ENCODE measurements around the gene NKD2. TPM values are rescaled to one million over a fixed set of nuclear protein-coding genes. Genes with fewer than 3 reads are reported as not detected.

Gene NKD2
- total RNA-seq, 1 experiment from 2014 or later, result 1.9 TPM

DNA sequence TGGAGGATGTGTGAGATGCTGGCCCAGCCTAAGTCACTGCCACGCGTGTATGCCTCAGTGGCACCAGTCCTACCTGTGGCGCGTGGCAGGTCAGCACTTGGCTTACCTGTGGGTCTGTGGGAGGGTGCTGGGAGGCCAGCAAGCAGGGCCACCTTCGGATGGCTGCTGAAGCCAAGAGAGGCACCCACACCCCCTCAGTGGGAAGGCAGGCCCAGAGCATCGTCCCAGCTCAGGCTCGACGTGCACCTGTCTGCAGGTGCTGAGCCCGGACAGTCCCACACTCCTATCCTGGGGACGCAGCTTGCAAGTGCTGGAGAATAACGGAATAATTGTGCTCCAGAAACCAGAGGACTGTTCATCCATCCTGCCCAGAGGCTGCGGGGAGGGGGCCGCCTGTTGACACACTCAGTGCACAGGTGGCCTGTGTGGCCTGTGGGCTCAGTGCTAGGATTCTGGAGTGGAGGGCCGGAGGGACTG lies 24.0 kb downstream of the NKD2 start:
- in situ Hi-C loops (cut with HindIII; ENCODE audit: low pct_unique_long_range_greater_than_20kb, low sequenced_read_pairs), result no loop called here
- DNase-seq (ENCODE audit: low read depth, low spot score), result no peak

DNA sequence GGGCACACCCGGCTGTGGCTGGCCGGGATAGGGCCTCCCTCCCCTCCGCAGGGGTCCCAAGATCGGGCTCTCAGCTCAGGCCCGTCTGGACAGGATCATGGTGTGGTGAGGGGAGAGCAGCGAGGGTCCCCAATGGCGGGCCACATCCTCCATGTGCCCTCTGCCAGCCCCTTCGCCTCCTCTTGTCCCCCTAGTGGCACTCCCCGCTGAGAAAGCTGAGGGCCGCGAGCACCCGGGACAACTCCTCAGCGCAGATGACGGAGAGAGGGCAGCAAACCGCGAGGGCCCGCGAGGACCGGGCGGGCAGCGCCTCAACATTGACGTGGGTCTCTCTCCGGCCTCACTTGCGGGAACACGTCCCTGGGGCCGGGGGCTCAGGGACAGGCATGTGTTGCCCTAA lies 24.6 kb downstream of the NKD2 start:
- in situ Hi-C loops (cut with HindIII; ENCODE audit: low pct_unique_long_range_greater_than_20kb, low sequenced_read_pairs), result no loop called here
- no peak for DNase-seq (ENCODE audit: low read depth, low spot score)

DNA sequence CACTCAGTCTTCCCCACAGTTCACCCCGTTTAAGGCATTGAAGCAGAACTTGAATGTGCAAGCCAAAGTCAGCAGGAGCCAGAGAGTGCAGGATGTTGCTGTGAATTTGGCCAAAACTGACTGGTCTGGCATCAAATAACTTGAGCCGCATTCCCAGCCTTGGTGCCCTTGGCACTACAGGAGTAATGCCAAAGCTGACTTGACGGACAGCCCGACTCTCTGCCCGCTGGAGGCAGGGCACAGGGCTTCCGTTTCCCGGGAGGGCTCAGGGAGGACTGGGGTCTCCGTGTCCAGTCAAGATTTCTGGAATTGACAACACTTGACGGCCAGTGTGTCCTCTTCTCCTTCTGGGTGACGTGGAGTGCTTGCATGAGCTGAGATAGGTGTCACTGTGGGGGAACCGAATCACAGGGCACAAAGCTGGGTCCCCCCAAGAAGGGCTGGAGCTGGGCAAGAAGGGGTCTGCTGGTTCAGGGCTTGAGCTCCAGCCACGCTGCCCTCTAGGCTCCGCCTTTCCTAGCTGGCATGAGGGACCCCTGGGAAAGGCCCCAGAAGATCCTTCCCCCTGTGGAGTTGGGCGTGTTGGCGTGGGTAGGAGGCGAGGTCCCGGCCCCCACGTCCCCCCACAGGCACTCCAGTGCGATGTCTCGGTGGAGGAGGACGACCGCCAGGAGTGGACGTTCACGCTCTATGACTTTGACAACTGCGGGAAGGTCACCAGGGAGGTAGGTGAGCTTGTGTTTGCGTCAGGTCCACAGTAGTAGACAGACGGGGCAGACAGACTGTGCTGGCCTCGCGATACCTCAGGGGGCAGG lies 25.2 kb downstream of the NKD2 start:
- in situ Hi-C loops (cut with HindIII; ENCODE audit: low pct_unique_long_range_greater_than_20kb, low sequenced_read_pairs), result no loop called here
- no peak for DNase-seq (ENCODE audit: low read depth, low spot score)

DNA sequence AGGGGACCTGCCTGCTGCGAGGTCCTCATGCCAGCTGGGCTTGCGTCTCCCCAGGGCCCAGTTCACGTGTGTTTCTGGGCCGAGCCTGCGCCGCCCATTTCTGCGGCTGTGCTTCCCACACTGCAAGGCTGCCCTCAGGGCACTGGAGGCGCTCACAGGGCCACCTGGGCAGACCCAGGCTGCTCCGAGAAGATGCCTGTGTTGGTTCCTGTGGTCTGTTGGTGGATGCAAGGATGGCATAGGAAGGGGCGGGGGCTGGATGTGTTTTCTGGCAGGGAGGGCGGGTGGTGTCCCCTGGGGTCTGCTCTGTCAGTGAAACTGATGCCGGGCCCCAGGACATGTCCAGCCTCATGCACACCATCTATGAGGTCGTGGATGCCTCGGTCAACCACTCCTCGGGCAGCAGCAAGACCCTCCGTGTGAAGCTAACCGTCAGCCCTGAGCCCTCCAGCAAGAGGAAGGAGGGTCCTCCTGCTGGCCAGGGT lies 25.9 kb downstream of the NKD2 start:
- in situ Hi-C loops (cut with HindIII; ENCODE audit: low pct_unique_long_range_greater_than_20kb, low sequenced_read_pairs), result no loop called here

DNA sequence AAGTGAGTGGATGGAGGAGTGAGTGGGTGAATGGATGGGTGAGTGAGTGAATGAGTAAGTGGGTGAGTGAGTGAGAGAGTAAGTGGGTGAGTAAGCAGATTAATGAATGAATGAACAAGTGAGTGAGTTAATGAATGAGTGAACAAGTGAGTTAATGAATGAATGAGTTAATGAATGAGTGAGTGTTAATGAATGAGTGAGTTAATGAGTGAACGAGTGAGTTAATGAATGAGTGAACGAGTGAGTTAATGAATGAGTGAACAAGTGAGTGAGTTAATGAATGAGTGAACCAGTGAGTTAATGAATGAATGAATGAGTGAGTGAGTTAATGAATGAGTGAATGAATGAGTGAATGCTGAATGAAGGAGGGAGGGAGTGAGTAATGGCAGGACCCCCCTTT lies 26.4 kb downstream of the NKD2 start:
- DNase-seq (ENCODE audit: low read depth, low spot score), result no peak
- in situ Hi-C loops (cut with HindIII; ENCODE audit: low pct_unique_long_range_greater_than_20kb, low sequenced_read_pairs), result no loop called here

More for the DNA sequence above, 25.9 kb downstream of the NKD2 start:
- DNase-seq (ENCODE audit: low read depth, low spot score), result no peak

DNA sequence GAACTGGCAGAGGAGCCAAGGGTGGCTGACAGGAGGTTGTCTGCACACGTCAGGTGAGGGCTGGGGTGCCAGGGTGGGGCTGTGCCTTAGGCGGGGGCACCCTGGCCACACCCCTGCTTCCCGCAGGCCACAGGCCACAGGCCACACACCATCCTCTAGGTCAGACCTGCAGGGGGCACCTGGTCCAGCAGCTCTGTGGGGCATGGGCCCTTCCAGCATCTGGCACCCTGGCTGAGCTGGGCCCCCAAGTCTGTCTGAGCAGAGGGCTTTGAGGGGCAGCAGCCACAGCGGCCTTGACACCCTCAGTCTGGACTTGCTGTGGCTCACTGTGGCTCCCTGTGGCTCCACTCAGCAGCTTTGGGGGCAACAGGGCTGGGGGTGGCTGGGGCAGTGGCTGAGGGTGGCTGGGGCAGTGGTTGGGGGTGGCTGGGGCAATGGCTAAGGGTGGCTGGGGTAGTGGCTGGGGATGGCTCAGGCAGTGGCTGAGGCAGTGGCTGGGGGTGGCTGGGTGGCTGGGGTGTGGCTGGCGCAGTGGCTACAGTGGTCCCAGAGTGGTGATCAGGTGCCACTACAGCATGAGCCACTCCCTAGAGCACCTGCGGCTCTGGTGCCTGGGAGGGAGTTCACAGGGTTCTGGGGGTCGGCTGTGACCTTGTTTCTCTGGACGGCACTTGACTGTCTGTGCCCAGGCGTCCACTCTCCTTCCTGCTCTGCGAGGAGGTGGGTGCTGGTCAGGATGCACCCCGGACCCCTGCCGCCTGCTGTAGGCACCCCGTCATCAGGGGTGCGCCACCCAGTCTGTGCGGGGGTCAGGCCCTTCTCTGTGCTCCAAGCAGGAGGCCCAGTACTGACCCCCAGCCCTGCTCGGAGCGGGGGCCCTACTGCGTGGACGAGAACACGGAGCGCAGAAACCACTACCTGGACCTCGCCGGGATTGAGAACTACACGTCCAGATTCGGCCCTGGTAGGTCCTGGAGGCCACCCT lies 27.1 kb downstream of the NKD2 start:
- in situ Hi-C loops (cut with HindIII; ENCODE audit: low pct_unique_long_range_greater_than_20kb, low sequenced_read_pairs), result no loop called here
- no peak for DNase-seq (ENCODE audit: low read depth, low spot score)

DNA sequence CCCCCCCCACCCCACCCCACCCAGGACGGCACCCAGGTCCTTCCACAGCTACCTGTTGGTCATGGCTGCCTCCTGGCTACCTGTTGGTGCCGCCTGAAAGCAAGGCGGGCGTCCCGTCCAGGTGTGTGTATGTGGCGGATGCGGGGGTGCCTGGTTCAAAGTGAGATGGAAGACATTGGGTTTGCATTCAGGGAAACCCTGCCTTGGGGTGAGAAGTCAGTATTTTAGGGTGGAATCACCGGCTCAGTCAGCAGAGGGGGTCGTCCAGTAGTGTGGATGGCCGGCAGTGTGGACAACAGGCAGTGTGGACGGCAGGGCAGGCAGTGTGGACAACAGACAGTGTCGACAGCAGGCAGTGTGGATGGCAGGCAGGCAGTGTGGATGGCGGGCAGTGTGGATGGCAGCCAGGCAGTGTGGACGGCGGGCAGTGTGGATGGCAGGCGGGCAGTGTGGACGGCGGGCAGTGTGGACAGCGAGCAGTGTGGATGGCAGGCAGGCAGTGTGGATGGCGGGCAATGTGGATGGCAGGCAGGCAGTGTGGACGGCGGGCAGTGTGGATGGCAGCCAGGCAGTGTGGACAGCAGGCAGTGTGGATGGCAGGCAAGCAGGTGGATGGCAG lies 28.0 kb downstream of the NKD2 start:
- no peak for DNase-seq (ENCODE audit: low read depth, low spot score)
- in situ Hi-C loops (cut with HindIII; ENCODE audit: low pct_unique_long_range_greater_than_20kb, low sequenced_read_pairs), result no loop called here

DNA sequence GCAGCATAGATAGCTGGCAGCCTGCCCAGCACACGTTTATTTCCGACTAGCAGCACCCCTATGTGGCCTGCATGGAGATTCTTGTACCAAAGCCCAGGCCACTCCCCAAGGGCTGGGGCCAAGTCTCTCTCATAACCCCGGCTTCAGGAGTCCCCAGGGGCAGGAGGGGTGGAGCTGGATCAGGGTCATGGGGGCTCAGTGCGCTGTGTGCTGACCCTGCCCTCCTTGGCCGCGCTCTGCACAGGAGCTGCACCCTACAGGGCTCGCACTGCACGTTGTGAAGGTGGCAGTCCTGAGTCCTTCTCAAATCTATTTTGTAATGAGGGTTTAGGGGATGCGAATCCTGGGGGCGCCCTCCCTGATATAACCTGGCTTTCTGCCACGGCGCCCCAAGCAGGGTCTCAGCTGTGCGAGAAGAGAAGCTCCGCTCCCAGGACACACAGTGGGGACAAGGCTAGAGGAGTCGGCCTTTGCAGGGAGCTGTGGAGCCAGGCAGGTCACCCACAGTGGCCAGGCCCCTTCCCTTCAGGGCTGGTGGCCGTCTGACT lies 28.6 kb downstream of the NKD2 start:
- no peak for DNase-seq (ENCODE audit: low read depth, low spot score)
- in situ Hi-C loops (cut with HindIII; ENCODE audit: low pct_unique_long_range_greater_than_20kb, low sequenced_read_pairs), result no loop called here

DNA sequence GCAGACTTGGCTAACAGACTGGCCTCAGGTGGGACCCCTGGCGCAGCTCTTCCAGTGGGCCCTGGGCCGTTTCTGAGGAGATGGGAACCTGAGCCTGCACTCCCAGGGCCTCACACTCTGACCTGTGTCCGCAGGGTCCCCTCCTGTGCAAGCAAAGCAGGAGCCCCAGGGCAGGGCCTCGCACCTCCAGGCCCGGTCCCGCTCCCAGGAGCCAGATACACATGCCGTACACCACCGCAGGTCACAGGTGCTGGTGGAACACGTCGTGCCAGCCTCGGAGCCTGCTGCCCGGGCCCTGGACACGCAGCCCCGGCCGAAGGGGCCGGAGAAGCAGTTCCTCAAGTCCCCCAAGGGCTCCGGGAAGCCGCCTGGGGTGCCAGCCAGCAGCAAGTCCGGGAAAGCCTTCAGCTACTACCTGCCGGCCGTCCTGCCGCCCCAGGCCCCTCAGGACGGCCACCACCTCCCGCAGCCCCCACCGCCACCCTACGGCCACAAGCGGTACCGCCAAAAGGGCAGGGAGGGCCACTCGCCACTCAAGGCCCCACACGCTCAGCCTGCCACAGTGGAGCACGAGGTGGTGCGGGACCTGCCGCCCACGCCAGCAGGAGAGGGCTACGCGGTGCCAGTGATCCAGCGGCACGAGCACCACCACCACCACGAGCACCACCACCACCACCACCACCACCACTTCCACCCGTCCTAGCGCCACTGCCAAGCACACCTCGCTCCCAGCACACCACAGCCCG lies 29.2 kb downstream of the NKD2 start:
- in situ Hi-C loops (cut with HindIII; ENCODE audit: low pct_unique_long_range_greater_than_20kb, low sequenced_read_pairs), result no loop called here

DNA sequence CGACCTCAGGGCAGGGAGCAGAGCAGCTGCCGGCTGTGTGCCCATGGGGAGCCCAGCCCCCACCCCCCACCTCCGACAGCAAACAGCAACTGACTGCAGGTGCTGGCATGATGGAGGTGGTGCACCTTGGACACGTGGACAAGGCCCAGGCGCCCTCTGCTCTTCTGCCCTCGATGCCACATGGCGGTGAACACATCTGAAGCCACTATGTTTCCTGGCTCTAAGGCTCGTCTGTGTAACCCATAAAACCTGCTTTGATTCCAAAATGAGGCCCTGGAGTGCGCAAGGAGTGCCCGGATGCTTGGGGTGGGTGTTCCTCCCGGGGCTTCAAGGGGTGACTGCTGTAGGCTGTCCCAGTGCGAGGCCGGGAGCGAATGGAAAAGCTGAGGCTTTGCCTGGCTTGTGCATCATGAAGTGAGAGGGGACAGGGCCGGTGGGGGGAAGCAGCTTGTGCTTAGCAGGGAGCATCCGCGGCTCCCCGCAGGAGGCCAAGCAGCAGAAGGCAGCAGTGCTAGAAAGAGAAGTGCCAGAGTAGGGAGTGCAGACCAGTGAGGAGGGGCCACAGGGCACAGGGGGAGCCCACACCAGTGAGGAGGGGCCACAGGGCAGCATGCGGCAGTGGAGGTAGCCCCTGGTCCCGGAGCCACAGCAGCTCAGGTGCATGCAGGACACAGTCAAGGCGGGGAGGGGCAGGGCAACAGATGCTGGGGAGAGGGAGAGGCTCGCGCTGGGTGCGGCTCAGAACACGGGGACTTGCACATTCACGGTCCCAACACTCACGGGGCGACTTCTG lies 30.0 kb downstream of the NKD2 start:
- in situ Hi-C loops (cut with HindIII; ENCODE audit: low pct_unique_long_range_greater_than_20kb, low sequenced_read_pairs), result no loop called here
- no peak for DNase-seq (ENCODE audit: low read depth, low spot score)

More for the DNA sequence above, 29.2 kb downstream of the NKD2 start:
- no peak for DNase-seq (ENCODE audit: low read depth, low spot score)

DNA sequence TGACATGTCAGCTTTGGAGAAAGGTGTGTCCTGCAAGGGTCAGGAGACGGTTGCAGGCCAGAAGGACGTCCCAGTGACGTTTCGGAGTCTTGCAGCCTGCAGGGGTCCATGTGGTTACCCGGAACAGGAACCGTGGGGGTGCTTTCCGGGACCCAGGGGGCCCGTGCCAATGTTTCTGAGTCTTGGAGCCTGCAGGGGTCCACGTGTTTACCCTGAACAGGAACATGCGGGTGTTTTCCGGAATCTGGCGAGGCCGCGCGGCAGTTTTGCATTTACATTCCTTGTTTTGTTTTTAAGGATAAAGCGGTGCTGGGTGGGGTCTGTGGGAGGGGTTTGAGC lies 30.6 kb downstream of the NKD2 start:
- no peak for DNase-seq (ENCODE audit: low read depth, low spot score)
- in situ Hi-C loops (cut with HindIII; ENCODE audit: low pct_unique_long_range_greater_than_20kb, low sequenced_read_pairs), result no loop called here

DNA sequence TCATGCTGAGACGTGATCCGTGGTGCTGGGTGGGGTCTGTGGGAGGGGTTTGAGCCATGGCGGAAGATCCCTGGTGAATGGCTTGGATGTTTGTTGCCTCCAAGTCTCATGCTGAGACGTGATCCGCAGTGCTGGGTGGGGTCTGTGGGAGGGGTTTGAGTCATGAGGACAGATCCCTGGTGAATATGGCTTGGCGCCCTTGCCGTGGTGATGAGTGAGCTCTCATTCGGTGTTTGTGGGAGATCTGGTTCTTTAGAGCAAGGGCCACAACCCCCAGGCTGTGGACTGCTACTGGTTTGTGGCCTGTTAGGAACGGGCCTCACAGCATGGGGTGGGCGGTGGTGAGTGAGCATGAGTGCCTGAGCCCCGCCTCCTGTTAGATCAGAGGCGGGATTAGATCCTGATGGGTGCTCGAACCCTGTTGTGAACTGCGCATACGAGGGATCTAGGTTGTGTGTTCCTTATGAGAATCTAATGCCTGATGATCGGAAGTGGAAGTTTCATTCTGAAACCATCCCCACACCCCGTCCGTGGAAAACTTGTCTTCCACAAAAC lies 31.2 kb downstream of the NKD2 start:
- in situ Hi-C loops (cut with HindIII; ENCODE audit: low pct_unique_long_range_greater_than_20kb, low sequenced_read_pairs), result no loop called here
- DNase-seq (ENCODE audit: low read depth, low spot score), result no peak

DNA sequence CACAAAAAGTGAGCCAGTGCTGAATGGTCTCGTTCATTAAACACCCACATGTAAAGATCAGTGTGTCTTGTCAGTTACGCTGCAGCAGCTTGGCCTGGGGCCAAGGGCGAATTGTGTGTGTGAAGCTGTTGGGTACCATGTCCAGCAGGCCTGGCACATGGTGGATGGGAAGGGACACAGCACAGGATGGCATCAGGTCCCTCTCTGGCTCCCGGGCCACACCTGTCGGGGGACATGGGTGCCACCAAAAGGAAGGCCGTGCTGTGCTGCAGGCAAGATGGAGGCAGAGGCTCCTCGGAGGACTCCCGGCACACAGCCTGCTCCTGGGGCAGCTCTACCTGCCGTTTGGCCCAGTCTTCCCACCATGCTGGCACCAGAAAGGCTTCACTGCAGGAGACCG lies 32.0 kb downstream of the NKD2 start:
- DNase-seq (ENCODE audit: low read depth, low spot score), result no peak
- in situ Hi-C loops (cut with HindIII; ENCODE audit: low pct_unique_long_range_greater_than_20kb, low sequenced_read_pairs), result no loop called here

DNA sequence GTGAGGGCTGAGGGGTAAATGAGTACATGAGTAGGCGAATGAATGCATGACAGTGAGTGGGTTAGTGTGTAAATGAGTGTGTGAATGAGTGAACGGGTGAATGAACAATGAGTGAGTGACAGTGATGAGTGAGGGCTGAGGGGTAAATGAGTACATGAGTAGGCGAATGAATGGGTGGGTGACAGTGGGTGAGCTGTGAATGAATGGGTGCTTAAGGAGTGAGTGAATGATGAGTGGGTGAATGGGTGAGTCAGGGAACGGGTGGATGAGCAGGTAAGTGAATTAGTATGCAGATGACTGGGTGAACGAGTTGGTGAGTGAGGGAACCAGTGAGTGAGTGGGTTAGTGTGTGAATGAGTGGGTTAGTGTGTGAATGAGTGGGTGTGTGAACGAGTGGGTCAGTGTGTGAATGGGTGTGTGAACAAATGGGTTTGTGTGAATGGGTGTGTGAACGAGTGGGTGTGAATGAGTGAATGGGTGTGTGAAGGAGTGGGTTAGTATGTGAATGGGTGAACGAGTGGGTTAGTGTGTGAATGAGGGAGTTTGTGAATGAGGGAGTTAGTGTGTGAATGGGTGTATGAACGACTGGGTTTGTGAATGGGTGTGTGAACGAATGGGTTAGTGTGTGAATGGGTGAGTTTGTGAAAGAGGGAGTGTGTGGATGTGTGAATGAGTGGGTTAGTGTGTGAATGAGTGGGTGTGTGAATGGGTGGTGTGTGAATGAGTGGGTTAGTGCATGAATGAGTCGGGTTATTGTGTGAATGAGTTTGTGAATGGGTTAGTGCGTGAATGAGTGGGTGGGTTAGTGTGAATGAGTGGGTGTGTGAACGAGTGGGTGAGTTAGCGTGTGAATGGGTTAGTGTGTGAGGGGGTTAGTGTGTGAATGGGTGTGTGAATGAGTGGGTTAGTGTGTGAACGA lies 32.9 kb downstream of the NKD2 start:
- no peak for DNase-seq (ENCODE audit: low read depth, low spot score)
- in situ Hi-C loops (cut with HindIII; ENCODE audit: low pct_unique_long_range_greater_than_20kb, low sequenced_read_pairs), result no loop called here

DNA sequence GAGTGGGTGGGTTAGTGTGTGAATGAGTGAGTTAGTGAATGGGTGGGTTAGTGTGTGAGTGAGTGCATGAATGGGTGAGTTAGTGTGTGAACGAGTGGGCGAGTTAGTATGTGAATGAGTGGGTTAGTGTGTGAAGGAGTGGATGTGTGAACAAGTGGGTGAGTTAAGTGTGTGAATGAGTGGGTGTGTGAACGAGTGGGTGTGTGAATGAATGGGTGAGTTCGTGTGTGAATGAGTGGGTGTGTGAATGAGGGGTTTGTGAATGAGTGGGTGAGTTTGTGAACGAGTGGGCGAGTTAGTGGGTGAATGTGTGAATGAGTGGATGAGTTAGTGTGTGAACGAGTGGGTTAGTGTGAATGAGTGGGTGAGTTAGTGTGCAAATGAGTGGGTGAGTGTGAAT lies 34.0 kb downstream of the NKD2 start:
- DNase-seq (ENCODE audit: low read depth, low spot score), result no peak
- in situ Hi-C loops (cut with HindIII; ENCODE audit: low pct_unique_long_range_greater_than_20kb, low sequenced_read_pairs), result no loop called here
